ENCODE data around the gene THPO. TPM values are rescaled to one million over a fixed set of nuclear protein-coding genes. Genes with fewer than 3 reads are reported as not detected.

THPO gene
- total RNA-seq: 0.07 TPM in 1 of 2 replicates, not detected in the other

DNA sequence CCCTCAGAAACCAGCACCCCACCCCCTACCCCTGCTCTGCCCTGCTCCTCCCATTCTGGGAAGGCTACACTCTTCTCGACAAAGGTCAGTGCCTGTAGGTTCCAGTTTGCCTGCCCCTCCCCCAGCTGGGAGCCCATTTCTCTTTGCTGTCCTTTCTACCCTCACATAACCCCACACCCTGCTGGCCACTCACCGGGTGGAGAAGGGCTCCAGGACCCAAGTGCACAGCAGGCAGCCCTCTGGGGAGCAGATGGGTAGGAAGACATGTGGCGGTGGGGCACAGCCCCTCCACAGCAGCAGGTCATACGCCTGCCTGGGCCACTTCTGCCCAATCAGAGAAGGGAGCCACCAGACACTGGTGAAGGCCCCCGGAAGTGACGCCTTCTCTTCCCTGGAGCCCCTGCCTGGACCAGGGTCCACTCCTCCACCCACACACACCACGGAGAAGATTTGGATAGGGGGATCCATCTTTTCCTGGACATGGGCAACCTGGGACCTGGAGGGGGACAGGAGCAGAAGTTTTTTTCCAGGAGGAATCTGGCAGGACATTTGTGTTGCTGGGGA lies at the start of gene THPO:
TSS of gene THPO (minus strand) at position 326 of the 564 bp plus-strand sequence. CDS start 1,948 bp downstream, outside the sequence.
- DNase-seq (ENCODE audit: low read depth, low spot score): no peak

DNA sequence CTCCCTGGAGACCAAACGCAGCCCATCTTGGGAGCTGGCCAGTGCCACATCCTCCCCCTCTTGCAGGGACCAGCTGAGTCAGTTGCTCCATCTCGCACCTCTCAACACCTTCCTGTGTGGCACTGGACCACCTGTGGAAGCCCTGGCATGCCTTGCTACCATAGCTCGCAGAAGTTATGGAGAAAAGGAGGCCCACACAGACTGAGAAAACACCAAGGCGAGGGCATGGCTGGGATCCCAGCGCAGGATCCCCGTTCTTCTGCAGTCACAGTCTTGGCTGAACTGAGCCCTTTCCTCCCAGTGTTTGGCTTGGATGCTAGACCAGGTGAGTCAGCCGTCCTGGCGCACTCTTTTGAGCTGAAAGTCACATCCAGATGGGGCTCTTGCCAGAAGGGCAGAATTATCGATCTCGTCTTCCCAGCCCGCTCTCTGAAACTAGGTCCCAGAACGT lies 48.7 kb upstream of the THPO start:
- no peak for DNase-seq (ENCODE audit: low read depth, low spot score)

DNA sequence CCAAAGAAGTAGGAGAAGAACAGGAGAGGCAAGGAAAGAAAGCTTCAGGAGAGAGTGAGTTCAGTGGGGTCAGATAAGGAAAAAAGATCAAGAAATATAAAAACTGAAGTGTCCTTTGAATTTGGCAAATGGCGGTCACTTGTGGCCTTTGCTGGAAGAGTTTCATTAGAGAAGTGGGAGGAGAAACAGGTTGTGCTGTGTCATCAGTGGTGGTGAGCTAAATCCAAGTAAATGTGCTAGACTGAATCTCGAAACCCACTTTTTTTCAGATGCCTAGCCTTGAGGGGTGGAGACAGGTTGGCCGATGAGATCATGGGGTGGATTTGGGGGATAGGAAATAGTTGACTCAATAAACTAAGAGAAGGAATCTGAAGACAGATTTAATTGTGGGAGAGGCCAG lies 45.6 kb upstream of the THPO start:
- DNase-seq (ENCODE audit: low read depth, low spot score): no peak

DNA sequence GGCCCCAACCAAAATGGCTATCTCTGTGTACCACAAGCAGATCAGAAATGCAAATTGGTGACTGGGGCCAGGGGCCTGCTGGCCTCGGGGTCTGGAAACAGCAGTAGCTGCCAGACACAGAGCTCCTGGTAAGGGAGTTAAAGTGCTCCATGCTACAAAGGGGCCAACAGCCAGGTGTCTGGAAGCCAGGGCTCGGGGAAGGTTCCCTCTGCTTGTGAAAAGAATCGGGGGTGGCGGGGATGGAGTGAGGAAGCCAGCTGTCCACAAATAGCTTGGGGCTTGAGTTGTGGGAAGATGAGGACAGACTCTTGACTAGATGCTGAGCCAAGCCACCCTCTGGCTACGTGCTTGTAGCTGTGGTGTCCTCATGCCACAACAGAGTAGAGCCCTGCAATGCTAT lies 41.2 kb upstream of the THPO start:
- no peak for DNase-seq (ENCODE audit: low read depth, low spot score)

DNA sequence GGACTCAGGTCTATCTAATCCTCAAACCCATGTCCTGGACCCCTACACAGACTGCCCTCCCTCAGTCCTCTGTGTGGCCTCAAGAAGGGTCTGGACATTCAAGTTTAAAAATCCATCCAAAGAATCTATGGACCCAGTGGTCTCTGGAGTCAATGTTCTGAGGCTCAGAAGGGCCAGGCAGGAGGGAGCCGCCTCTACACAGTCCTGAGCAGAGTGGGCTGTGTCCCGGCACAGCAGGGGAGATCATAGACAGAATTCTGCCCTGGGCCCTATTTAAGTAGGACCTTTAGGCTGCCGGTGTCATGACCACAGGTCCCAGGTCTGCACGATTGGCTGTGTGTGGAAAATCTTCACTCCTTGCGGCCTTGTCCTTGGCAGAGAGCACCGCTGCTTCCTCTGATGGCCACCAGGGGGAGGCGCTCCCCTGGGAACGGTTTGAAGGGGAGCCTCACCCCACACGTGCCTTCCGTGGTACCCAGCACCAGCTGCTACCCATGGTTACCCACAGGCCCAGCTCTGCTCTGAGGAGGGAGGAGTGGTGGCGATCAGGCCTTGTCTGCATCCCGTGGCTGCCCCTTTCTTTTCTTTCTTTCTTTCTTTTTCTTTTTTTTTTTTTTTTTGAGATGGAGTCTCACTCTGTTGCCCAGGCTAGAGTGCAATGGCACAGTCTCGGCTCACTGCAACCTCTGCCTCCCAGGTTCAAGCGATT lies 39.8 kb upstream of the THPO start:
- no peak for DNase-seq (ENCODE audit: low read depth, low spot score)

DNA sequence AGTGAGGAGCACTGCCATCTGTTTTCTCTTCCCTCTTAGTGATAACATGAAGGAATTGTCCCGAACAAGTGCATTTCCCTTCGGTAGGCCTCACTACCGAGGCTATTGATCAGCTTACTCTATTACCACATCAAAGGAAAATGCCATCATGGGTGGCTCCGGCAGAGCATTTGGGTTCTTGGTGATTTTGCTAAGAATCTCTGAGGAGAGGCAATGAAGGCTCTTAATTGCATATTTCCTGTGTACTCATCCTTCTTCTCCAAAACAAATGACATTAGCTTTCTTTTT lies 37.1 kb upstream of the THPO start:
- no peak for DNase-seq (ENCODE audit: low read depth, low spot score)

DNA sequence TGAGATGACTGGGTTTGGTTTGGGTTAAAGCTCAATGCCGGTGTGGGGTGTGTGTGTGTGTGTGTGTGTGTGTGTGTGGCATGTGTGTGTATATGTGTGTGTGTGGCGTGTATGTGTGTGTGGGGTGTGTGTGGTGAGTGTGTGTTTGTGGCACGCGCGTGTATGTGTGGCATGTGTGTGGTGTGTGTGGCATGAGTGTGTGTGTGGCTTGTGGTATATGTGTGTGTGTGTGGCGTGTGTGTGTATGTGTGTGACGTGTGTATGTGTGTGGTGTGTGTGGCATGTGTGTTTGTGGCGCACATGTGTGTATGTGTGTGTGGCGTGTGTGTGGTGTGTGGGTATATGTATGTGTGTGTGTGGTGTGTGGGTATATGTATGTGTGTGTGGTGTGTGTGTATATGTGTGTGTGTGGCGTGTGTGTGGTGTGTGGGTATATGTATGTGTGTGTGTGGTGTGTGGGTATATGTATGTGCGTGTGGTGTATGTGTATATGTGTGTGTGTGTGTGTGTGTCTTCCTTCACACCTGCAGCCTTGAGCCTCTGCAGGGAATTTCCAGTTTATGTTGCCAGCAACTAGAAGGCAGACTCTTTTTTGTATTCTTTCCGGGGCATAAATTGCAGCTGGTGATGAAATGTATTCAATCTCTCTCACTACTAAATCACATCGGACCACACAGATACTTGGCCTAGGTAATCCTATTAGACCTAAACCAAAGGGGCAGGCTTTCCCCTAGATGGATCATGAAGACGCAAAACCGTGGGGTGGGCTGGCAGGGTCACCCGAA lies 36.6 kb upstream of the THPO start:
- DNase-seq (ENCODE audit: low read depth, low spot score): no peak

DNA sequence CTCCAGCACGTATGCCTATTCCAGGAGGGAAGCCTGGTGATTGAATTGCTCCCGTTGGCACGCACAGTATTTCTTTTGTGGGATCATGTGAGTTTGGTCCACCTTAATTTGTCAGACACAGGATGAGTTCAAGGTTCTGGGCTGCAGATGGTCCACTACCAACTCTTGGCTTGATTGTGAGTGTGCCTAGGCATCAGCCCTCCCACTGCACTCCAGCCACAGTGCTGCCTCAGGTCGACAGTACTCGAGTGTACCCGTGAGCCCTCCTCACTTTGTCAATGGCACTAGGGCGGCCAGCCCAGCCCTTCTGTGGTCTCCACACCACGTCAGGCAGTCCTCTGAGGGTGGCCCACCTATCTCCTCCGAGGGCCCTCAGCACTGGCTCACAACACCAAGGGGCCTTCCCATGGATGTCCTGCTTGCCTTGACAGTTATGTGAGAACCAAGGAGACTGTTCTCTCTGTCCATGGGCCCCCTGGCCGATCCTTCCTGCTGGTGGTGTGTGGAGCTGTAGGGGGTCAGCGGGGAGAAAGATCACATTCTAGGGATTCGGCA lies 32.0 kb upstream of the THPO start:
- no peak for DNase-seq (ENCODE audit: low read depth, low spot score)

DNA sequence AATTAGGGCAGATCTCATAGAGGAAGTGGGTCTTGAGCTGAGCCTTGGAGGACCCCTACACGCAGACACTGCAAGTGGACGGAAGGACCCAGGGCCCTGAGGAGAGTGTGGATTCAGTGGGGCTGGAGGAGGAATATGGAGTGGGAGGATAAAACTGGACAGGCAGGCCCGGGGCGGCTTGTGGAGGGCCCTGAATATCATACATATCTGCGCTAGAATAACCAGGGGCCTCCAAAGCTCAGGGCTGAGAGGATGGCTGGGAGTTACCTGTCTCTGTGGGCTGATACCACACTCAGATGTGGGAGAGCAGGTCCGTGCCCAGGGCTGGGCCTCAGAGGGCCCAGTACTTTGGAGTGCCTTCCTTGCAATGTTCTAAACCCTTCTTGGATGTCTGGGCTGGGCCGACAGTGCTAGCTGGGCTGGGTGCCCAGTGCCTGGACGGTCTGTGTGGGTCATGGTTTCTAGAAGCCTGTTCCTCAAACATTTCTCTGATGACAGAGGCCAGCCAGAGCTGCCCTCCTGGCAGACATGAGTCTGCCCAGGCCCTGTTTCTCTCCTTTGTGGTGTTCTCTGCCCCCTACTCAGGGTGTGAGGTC lies 31.4 kb upstream of the THPO start:
- DNase-seq (ENCODE audit: low read depth, low spot score): no peak

DNA sequence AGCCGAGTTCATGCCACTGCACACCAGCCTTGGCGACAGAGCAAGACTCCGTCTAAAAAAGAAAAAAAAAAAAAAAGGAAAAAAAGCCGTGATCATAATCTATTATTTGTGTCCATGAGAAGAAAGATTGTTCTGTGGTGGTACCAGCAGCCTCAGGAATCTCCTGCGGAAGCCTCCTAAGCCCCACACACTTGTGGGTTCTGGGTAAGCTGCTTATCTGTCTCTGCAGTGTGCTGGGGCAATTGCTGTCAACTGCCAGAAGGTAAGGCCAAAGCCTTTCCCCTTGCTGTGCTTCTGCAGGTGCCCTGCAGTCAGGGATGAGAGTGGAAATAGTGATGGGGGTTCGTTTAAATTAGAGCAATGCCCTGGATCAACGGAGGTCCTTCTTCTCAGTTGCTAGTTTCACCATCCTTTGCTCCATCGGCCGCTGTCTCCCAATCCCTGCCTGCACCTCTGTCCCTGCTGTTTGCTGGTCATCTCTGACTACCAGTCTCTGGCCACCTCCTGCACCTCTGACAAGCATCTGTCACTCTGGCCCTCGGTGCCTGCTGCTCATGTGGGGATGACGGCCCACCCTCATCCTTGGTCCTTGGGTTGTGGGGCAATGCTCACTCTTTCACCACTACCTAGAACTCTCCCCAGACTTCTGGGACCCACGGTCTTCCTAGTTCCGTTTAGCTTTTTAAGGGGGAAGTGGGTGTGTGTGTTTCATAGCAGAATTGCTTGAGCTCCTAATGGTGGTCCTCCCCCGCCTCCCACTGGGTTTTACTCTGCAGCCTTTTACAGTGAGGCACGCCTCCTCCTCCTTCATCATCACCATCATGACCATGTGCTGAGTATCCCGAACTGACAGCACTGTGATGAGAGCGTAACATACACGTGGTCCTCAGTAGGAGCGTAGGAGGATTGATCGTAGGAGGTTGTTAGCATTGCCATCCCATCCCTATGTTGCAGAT lies 27.3 kb upstream of the THPO start:
- DNase-seq (ENCODE audit: low read depth, low spot score): no peak

DNA sequence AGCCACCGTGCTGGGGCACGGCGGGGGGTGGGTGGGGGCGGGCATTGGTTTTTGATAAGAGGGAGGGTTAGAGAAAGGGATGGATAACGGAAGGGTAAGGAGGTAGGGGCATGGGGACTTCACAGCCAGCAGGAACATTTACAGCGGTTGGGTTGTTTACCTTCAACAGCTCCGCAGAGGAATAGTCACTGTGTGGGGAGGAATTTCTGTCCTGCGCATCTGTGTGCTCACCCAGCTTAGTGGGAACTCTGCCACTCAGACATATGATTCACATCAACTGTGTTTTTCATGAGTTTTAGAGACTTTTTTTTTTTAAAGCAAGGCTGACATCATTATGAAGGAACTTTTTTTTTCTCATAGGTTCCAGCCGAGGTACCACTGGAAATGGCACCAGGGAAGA lies 21.4 kb upstream of the THPO start:
- no peak for DNase-seq (ENCODE audit: low read depth, low spot score)

DNA sequence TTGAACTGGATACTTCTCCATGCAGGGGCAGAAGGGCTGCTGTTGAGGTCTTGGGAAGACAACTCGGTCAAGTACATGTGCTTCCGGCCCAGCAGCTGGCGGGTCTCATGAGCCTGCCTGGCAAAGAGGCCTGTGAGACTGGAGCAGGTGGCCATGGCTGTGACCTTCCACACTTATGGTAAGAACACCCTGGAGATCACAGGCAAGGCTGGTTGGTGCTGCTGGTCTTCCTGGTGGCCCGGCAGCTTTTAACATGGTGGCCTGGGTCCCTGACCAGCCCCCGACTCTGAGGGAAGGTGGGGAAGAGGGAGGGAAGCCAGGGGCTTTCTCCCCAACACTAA lies 17.3 kb upstream of the THPO start:
- no peak for DNase-seq (ENCODE audit: low read depth, low spot score)

DNA sequence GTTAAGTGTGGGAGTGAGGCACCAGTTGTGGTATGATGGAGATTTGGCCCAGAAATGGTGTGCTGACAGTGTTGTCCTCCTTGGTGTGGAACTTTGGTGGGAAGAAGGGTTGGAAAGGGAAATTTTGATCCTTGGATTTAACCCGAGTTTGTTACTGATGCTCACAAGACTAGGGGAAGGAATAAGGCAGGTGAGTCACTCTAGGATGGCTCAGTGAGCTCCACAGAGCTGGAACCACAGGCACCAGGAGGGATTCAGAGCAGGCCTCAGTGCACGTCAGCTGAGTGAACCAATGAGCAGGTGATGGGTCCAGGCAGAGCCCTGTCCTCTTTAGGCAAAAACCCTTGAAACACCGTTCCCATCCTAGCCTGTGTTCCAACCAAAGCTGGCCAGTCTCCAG lies 13.3 kb upstream of the THPO start:
- DNase-seq (ENCODE audit: low read depth, low spot score): no peak

DNA sequence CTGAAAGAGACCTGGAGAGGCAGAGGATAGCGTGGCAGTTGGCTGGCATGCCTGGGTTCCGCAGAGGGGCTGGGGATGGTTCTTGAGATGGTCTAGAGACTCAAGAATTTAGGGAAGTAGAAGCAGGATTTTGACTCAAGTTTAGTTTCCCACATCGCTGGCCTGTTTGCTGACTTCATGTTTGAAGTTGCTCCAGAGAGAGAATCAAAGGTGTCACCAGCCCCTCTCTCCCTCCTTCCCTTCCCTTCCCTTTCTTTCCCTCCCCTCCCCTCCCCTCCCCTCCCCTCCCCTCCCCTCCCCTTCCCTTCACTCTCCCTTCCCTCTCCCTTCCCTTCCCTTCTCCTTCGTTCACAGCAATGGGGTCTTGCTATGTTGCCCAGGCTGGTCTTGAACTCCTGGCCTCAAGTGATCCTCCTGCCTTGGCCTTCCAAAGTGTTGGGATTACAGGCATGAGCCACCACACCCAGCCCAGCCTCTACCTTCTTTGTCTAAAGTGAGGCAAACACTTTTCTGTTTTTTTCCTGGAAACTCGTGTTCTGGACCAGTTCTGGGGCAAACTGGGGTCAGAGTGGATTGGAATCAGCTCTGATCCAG lies 12.0 kb upstream of the THPO start:
- DNase-seq (ENCODE audit: low read depth, low spot score): no peak

DNA sequence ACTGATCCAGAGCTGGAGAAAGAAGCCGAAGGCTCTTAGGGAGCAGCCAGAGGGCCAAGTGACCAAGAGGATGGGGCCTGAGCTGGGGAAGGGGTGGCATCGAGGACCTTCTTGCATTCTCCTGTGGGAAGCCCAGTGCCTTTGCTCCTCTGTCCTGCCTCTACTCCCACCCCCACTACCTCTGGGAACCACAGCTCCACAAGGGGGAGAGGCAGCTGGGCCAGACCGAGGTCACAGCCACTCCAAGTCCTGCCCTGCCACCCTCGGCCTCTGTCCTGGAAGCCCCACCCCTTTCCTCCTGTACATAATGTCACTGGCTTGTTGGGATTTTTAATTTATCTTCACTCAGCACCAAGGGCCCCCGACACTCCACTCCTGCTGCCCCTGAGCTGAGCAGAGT lies 11.4 kb upstream of the THPO start:
- no peak for DNase-seq (ENCODE audit: low read depth, low spot score)

DNA sequence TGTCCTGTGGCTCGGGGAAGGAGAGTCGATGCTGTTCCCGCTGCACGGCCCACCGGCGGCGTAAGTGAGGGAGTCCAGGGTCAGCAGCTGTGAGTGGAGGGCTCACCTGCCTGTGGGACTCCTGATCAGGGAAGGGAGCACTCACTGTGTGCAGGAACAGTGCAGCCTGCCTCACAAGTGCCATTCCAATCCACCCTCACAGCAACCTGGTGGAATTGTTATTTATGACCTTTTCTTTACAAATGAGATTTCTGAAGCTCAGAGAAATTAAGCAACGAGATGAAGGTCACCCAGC lies 10.9 kb upstream of the THPO start:
- no peak for DNase-seq (ENCODE audit: low read depth, low spot score)

DNA sequence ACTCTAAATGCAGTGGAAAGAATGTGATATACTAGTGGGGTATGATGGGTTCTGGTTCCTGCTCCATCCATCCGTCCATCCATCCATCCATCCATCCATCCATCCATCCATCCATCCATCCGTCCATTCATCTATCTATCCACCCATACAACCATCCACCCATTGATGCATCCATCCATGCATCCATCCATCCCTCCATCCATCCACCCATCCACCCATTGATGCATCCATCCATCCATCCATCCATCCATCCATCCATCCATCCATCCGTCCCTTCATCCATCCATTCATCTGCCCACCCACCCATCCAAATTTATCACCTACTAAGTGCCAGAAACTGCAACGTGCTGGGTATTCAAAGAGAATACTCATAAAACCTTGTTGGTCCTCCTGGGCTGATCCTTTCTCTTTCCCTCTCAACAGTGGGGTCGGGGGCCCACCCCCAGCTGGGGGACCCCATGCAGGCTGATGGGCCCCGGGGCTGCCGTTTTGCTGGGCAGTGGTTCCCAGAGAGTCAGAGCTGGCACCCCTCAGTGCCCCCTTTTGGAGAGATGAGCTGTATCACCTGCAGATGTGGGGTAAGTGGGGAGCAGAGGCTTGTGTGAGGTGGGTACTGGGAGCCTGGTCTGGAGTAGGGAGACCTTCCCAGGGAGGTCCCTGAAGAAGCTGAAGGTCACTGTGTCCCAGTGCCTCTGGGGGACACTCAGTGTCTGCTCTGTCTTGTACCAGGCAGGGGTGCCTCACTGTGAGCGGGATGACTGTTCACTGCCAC lies 10.3 kb upstream of the THPO start:
- DNase-seq (ENCODE audit: low read depth, low spot score): no peak

DNA sequence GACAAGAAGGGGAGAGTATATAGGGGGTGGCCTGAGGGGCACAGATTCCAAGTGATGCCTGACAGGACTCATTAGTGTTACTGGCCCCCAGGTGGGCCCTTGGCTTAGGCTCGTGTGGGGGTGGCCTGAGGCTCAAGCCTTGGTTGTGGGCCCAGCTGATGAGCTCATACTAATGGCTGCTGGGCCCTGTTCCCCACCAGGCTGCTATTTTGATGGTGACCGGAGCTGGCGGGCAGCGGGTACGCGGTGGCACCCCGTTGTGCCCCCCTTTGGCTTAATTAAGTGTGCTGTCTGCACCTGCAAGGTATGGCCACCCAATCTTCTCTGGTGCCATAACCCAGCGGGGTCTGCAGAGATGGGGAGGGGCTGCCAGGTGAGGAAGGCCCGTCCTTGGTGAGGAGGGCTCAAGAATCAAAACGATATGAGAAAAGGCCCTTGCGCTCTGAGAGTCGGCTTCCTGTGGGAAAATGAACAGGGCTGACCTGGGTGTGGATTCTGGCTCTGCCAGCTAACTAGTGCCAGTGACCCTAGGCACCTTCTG lies 9.2 kb upstream of the THPO start:
- no peak for DNase-seq (ENCODE audit: low read depth, low spot score)

DNA sequence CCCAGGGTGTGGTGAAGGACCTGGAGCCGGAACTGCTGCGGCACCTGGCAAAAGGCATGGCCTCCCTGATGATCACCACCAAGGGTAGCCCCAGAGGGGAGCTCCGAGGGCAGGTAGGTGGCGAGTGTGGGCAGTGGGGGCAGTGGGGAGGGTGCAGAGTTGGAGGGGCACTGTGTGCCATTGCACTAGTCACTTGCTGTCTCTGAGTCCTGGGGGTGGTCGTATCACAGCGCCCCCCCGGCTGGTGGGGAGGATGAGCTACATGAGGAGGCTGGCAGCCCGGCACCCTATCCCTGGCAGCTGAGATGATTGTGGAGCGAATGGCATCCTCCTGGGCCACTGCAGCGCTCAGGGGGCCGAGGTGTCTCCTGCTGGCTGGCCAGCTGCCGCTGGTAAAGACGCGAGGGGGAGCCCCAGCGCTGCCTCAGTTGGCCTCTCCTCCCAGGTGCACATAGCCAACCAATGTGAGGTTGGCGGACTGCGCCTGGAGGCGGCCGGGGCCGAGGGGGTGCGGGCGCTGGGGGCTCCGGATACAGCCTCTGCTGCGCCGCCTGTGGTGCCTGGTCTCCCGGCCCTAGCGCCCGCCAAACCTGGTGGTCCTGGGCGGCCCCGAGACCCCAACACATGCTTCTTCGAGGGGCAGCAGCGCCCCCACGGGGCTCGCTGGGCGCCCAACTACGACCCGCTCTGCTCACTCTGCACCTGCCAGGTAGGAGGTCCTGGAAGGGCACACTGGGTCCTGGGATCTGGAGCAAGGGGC lies 8.2 kb upstream of the THPO start:
- no peak for DNase-seq (ENCODE audit: low read depth, low spot score)
